Caco-2 (cell line): ENCODE data around the gene CYP2S1. TPM values are rescaled to one million over a fixed set of nuclear protein-coding genes. Genes with fewer than 3 reads are reported as not detected.

Experiments
- BruUV-seq: library from RNA; stranded (reverse); fragments of 400-500 nt; replicated peaks from 2 replicates; lab custom pipeline; 2021; lab: Mats Ljungman, UMichigan
- CTCF ChIA-PET: fragments of 300-600 bp; sonication (Branson Sonifier 250); formaldehyde crosslinking; loops from one replicate; lab custom pipeline; 2022; ENCODE audit warnings: antibody characterized with exemption; lab: Charles Lee
- POLR2A ChIA-PET: fragments of 300-600 bp; sonication (Branson Sonifier 250); formaldehyde crosslinking; loops from one replicate; lab custom pipeline; 2022; ENCODE audit warnings: antibody characterized with exemption; lab: Charles Lee
- DNase-seq, 2 experiments: peaks; one replicate each; pipeline versions ENCODE4 v3.0.0 to v3.0.0-alpha.2; 2020 to 2022
- H3K27me3 ChIP-seq: replicated peaks from 2 replicates; pipeline ENCODE4 v1.6.0; 2011; ENCODE audit warnings: low read length; ENCODE audit not compliant: control insufficient read depth, insufficient read depth
- H3K36me3 ChIP-seq: 2 replicates; pipeline ENCODE4 v1.5.1; 2011; ENCODE audit warnings: low read length; ENCODE audit not compliant: control insufficient read depth, insufficient read depth
- H3K4me1 ChIP-seq: fragments of 250-450 bp; sonication (Bioruptor Pico); 2 replicates; pipeline ENCODE4 v1.5.1; 2020; ENCODE audit warnings: mild to moderate bottlenecking
- H3K4me3 ChIP-seq: 2 replicates; pipeline ENCODE4 v1.5.1; 2011; ENCODE audit warnings: low read depth, mild to moderate bottlenecking, control low read depth, low read length
- H3K9me3 ChIP-seq: fragments of 250-450 bp; sonication (Bioruptor Pico); 2 replicates; pipeline ENCODE4 v1.5.1; 2020; ENCODE audit warnings: mild to moderate bottlenecking, moderate library complexity
- H3K27ac Mint-ChIP-seq: one replicate; pipeline ENCODE4 v1.8.0; 2022; ENCODE audit warnings: mixed read lengths; ENCODE audit not compliant: unreplicated experiment
- H3K27me3 Mint-ChIP-seq: one replicate; pipeline ENCODE4 v1.8.0; 2022; ENCODE audit warnings: mixed read lengths; ENCODE audit not compliant: insufficient read depth, unreplicated experiment
- H3K36me3 Mint-ChIP-seq: one replicate; pipeline ENCODE4 v1.8.0; 2022; ENCODE audit warnings: mild to moderate bottlenecking, mixed read lengths; ENCODE audit not compliant: insufficient read depth, unreplicated experiment
- H3K4me1 Mint-ChIP-seq: one replicate; pipeline ENCODE4 v1.8.0; 2022; ENCODE audit warnings: low read depth, mixed read lengths; ENCODE audit not compliant: unreplicated experiment
- H3K4me3 Mint-ChIP-seq: one replicate; pipeline ENCODE4 v1.8.0; 2022; ENCODE audit warnings: mild to moderate bottlenecking, moderate library complexity, mixed read lengths; ENCODE audit not compliant: unreplicated experiment
- H3K9me3 Mint-ChIP-seq: one replicate; pipeline ENCODE4 v1.8.0; 2022; ENCODE audit warnings: mixed read lengths; ENCODE audit not compliant: unreplicated experiment
- CTCF ChIP-seq, 2 experiments: fragments of 200-600 bp in 1 of 2; IDR thresholded peaks; 1 replicate in 1 of 2; 2 replicates in 1 of 2; pipeline versions ENCODE4 v1.5.1 to v1.8.0; 2011 to 2022; ENCODE audit warnings: antibody characterized with exemption in 1 of 2, control low read depth in 1 of 2, inconsistent platforms in 1 of 2, low read depth in 1 of 2, low read length in 1 of 2, mild to moderate bottlenecking in 1 of 2, moderate library complexity in 1 of 2; ENCODE audit not compliant: insufficient read depth in 1 of 2, severe bottlenecking in 1 of 2, unreplicated experiment in 1 of 2
- intact Hi-C: fragments of 100-400 bp; cut with micrococcal nuclease; formaldehyde crosslinking; loops from one replicate; pipeline ENCODE4 v1.10.0; 2022; ENCODE audit not compliant: unreplicated experiment
- total RNA-seq: library from RNA; stranded (reverse); gene quantifications from 2 replicates; pipeline ENCODE4 v1.2.3, GENCODE V29; 2022

Gene CYP2S1
- total RNA-seq, 1 experiment from 2014 or later = 56.0 TPM

DNA sequence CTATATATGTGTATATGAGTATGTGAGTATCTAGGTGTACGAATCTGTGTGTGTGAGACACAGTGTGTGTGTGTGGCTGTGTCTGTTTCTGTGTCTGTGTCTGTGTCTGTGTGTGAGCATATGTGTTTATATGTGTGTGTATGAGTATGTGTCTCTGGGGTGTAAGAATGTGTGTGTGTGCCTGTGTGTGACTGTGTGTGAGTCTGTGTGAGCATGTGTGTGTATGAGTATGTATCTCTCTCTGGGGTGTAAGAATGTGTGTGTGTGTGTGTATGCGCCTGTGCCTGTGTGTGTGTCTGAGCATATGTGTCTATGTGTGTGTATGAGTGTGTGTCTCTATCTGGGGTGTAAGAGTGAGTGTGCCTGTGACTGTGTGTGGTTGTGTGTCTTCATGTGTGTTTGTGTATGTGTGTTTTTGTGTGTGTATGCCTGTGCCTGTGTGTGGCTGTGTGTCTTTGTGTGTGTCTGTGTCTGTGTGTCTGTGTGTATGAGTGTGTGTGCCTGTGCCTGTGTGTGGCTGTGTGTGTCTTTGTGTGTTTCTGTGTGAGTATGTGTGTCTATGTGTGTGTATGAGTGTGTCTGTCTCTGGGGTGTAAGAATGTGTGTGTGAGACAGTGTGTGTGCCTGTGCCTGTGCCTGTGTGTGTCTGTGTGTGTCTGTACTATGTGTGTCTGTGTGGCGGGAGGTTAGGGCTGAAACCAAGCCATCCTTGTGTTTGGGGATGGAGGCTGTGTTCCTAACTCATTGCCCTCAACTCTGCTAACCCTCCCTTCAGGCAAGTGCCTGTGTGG, 37.2 kb downstream of the CYP2S1 start:
- intact Hi-C loops = no loop called here
- H3K36me3 Mint-ChIP-seq = no peaks in the 10 kb centered on the region
- BruUV-seq = no TSS peak
- no peak overlapping the region for H3K27ac Mint-ChIP-seq
- Histone ChIP-seq H3K36me3 (no peaks in the 10 kb centered on the region), H3K9me3 (no peaks in the 10 kb centered on the region), H3K4me1 (0 out of 2 replicates have a peak, but pooled peaks cover 7% of the 10 kb centered on the region), H3K4me3 (no peak overlapping the region), H3K27me3 (no peaks in the 10 kb centered on the region)
- no peaks in the 10 kb centered on the region for H3K9me3 Mint-ChIP-seq
- H3K4me1 Mint-ChIP-seq = peaks cover 6% of the 10 kb centered on the region
- POLR2A ChIA-PET = no interaction called here
- H3K27me3 Mint-ChIP-seq = no peaks in the 10 kb centered on the region
- DNase-seq = no peak
- CTCF ChIA-PET = no interaction called here
- H3K4me3 Mint-ChIP-seq = no peak overlapping the region
- no peak for TF ChIP-seq CTCF (IDR thresholded peaks at IDR 0.05; ENCODE audit: insufficient read depth in 1 of 2, low read depth in 1 of 2, low read length in 1 of 2, severe bottlenecking in 1 of 2, unreplicated experiment in 1 of 2)

DNA sequence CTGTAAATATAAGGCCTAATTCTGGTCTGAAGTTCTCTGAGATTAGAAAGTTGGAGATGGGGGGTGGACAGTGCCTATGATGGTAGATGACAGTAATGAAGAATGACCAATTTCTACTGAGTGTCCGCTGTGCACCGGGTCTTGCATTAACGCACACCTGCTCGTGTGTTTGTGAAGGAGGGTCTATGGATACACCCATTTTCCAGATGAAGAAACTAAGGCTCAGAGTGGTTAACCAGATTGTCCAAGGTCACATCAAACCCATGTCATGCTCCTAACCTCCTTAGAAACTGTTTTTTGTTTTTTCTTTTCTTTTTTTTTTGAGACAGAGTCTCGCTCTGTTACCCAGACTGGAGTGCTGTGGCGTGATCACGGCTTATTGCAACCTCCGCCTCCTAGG, 39.7 kb downstream of the CYP2S1 start:
- Histone ChIP-seq H3K9me3 (no peaks in the 10 kb centered on the region), H3K36me3 (no peaks in the 10 kb centered on the region), H3K4me3 (no peak overlapping the region), H3K4me1 (no peaks in the 10 kb centered on the region), H3K27me3 (no peaks in the 10 kb centered on the region)
- no peaks in the 10 kb centered on the region for H3K36me3 Mint-ChIP-seq
- H3K27me3 Mint-ChIP-seq = no peaks in the 10 kb centered on the region
- ChIA-PET CTCF (no interaction called here), POLR2A (no interaction called here)
- DNase-seq = no peak
- no peak overlapping the region for H3K27ac Mint-ChIP-seq
- H3K4me1 Mint-ChIP-seq = no peaks in the 10 kb centered on the region
- intact Hi-C loops = no loop called here
- no peaks in the 10 kb centered on the region for H3K9me3 Mint-ChIP-seq
- no peak overlapping the region for H3K4me3 Mint-ChIP-seq
- no TSS peak for BruUV-seq
- TF ChIP-seq CTCF (IDR thresholded peaks at IDR 0.05; ENCODE audit: insufficient read depth in 1 of 2, low read depth in 1 of 2, low read length in 1 of 2, severe bottlenecking in 1 of 2, unreplicated experiment in 1 of 2) = no peak

- Histone ChIP-seq H3K4me3 (no peak overlapping the region), H3K9me3 (no peaks in the 10 kb centered on the region), H3K36me3 (no peaks in the 10 kb centered on the region), H3K27me3 (no peaks in the 10 kb centered on the region), H3K4me1 (no peaks in the 10 kb centered on the region)
- H3K4me1 Mint-ChIP-seq = no peaks in the 10 kb centered on the region
- H3K9me3 Mint-ChIP-seq = no peaks in the 10 kb centered on the region
- no peak overlapping the region for H3K27ac Mint-ChIP-seq
- no peak for DNase-seq
- intact Hi-C loops = no loop called here
- no peaks in the 10 kb centered on the region for H3K36me3 Mint-ChIP-seq
- no peak overlapping the region for H3K4me3 Mint-ChIP-seq
- ChIA-PET POLR2A (no interaction called here), CTCF (no interaction called here)
- BruUV-seq = no TSS peak
- no peaks in the 10 kb centered on the region for H3K27me3 Mint-ChIP-seq
- no peak for TF ChIP-seq CTCF (IDR thresholded peaks at IDR 0.05; ENCODE audit: insufficient read depth in 1 of 2, low read depth in 1 of 2, low read length in 1 of 2, severe bottlenecking in 1 of 2, unreplicated experiment in 1 of 2)
These were observed 40.8 kb downstream of the CYP2S1 start for GRCh38 chr19:41233748-41234240.
